Colonic mucosa (tissue), 4 donors: Measurements from ENCODE around the gene NAA10. TPM values are rescaled to one million over a fixed set of nuclear protein-coding genes. Genes with fewer than 3 reads are reported as not detected.

Experiments
- DNase-seq: peaks from one replicate; pipeline ENCODE4 v3.0.0-alpha.2; 2020
- H3K27ac ChIP-seq: fragments of 200-600 bp; one replicate; pipeline ENCODE4 v1.8.0; 2021
- H3K27me3 ChIP-seq: fragments of 200-600 bp; one replicate; pipeline ENCODE4 v1.8.0; 2021
- H3K36me3 ChIP-seq: fragments of 200-600 bp; one replicate; pipeline ENCODE4 v1.8.0; 2021
- H3K4me1 ChIP-seq: fragments of 200-600 bp; one replicate; pipeline ENCODE4 v1.8.0; 2021; ENCODE audit warnings: mild to moderate bottlenecking
- H3K4me3 ChIP-seq: fragments of 200-600 bp; one replicate; pipeline ENCODE4 v1.8.0; 2021
- H3K9ac ChIP-seq, 2 donors: one replicate each; pipeline ENCODE4 v1.7.0; 2013; ENCODE audit warnings: control low read depth in 2 of 2, low read depth in 2 of 2, low read length in 2 of 2
- H3K9me3 ChIP-seq: fragments of 200-600 bp; one replicate; pipeline ENCODE4 v1.8.0; 2021
- intact Hi-C: fragments of 100-400 bp; cut with DNase I; formaldehyde crosslinking; loops from one replicate; pipeline ENCODE4 v1.14.1; 2022
- total RNA-seq, 2 donors: library from RNA; stranded (reverse); fragmentation: NEBNext Ultra II Directional in 1 of 2; extraction: Animal tissue kit (Norgen Biotek cat#: 25700) in 1 of 2; gene quantifications; one replicate each; pipeline ENCODE4 v1.2.1, GENCODE V29; 2021
- TF ChIP-seq, protein P1 (sequence below): fragments of 200-600 bp; IDR thresholded peaks from one replicate; pipeline ENCODE4 v1.8.0; 2022; ENCODE audit warnings: antibody characterized with exemption, mild to moderate bottlenecking
- donor health status: healthy.
- donor health status: DM: no; HTN: no; CAD: no.
- donor health status: DM: no; HTN: no; CAD: no.

NAA10 gene
- total RNA-seq, 2 donors from 2014 or later: 55.9 to 115 TPM

DNA sequence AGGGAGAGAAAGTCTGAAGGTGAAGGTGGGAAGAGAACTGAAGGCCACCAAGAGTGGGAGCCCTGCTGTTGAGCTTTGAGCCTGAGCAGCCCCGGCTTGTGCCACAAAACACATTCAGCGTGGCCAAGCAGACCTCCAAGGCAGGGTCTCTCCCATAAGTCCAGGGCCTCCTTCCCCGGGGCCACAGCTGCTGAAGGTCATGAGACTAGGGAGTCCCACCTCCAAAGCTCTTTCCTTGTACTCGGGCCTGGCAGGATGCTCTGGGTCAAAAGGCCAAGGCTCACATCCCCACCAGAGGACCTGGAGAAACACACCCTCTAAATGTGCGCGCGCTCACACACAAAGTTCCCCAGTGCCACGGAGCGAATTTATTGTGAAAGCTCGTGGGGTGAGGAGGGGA, 5.3 kb downstream of the NAA10 start:
- Histone ChIP-seq H3K36me3 (no peaks in the 10 kb centered on the region), H3K27me3 (no peaks in the 10 kb centered on the region), H3K4me1 (no peaks in the 10 kb centered on the region), H3K27ac (no peak overlapping the region), H3K4me3 (no peak overlapping the region), H3K9ac (no peak overlapping the region), H3K9me3 (no peaks in the 10 kb centered on the region)
- intact Hi-C loops: no loop called here
- no peak for DNase-seq
- TF ChIP-seq, protein P1, sequence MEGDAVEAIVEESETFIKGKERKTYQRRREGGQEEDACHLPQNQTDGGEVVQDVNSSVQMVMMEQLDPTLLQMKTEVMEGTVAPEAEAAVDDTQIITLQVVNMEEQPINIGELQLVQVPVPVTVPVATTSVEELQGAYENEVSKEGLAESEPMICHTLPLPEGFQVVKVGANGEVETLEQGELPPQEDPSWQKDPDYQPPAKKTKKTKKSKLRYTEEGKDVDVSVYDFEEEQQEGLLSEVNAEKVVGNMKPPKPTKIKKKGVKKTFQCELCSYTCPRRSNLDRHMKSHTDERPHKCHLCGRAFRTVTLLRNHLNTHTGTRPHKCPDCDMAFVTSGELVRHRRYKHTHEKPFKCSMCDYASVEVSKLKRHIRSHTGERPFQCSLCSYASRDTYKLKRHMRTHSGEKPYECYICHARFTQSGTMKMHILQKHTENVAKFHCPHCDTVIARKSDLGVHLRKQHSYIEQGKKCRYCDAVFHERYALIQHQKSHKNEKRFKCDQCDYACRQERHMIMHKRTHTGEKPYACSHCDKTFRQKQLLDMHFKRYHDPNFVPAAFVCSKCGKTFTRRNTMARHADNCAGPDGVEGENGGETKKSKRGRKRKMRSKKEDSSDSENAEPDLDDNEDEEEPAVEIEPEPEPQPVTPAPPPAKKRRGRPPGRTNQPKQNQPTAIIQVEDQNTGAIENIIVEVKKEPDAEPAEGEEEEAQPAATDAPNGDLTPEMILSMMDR: no peak

DNA sequence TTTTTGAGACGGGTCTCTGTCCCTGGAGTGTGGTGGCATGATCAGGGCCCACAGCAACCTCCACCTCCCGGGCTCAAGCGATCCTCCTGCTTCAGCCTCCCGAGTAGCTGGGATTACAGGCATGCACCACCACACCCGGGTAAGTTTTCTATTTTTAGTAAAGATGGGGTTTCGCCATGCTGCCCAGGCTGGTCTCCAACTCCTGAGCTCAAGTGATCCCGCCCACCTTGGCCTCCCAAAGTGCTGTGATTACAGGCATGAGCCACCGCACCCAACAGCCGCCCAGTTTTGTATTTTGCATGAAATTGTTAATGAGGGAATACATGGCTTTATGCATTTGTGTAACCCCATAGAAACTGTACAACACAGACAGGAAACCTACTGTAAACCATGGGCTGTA, 6.0 kb downstream of the NAA10 start:
- peak overlapping the region; percentile 42 for H3K4me3 ChIP-seq
- no peak overlapping the region for H3K9ac ChIP-seq
- no peaks in the 10 kb centered on the region for H3K27me3 ChIP-seq
- TF ChIP-seq, protein P1: no peak
- intact Hi-C loops: no loop called here
- H3K4me1 ChIP-seq: no peaks in the 10 kb centered on the region
- DNase-seq: no peak
- H3K27ac ChIP-seq: peak overlapping the region; percentile 34
- no peaks in the 10 kb centered on the region for H3K9me3 ChIP-seq
- no peaks in the 10 kb centered on the region for H3K36me3 ChIP-seq

DNA sequence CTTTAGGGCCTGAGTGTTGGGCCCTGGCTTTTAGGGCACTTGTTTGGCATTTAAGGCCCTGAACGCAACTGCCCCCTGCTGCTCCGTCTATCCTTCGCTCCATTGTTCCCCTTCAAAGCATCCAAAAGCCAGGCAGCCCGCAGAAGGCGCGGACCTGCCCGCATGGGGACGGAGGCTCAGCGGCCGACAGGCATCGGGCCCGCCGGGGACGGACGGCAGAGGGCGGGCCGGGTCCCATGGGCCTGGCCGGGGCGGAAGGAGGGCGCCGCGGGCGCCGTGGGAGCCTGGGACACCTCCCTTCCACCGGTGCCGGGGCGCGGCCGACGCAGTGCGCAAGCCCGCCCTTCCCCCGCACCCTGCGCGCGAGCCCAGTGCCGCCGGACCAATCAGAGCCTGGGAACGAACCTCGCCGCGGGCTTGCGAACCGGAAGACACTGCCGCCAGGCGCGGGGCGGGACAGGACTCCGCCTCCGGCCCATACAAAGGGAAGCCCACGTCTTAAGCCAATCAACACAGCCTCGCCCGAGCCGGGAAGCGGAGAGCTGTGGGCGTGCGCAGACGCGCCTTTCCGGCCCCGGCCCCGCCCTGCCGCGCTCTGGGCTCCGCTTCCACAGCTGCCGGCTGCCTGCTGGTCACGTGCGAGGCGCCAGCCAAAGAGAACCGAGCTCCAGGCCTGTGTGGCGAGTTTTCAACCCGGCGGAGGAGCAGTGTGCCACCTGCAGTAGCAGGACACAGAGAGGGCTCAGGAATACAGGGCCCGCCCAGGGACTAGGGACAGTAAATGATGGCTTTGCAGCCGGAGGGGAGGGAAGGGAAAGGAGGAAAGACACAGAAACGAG, 6.7 kb downstream of the NAA10 start:
- H3K27me3 ChIP-seq: no peaks in the 10 kb centered on the region
- H3K9ac ChIP-seq: peak overlapping the region; percentile 77 to 90
- H3K9me3 ChIP-seq: no peaks in the 10 kb centered on the region
- peak overlapping the region; percentile 42 for H3K4me3 ChIP-seq
- intact Hi-C loops: no loop called here
- TF ChIP-seq, protein P1: no peak
- H3K4me1 ChIP-seq: no peaks in the 10 kb centered on the region
- DNase-seq: peak; percentile 96
- H3K27ac ChIP-seq: peak overlapping the region; percentile 90
- no peaks in the 10 kb centered on the region for H3K36me3 ChIP-seq

DNA sequence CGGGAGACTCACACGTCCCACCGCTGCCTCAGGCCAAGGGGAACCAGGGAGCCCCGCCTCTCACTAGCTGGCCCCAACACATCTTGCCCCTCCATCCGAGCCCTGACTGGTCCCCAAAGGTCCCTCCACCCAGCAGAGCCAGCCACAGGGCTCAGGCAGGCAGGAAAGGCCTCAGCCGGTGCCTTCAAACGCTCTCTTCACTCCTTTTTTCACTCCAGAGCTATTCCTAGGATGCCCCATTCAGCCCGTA, 7.2 kb downstream of the NAA10 start:
- DNase-seq: no peak
- Histone ChIP-seq H3K4me1 (no peaks in the 10 kb centered on the region), H3K9ac (peak overlapping the region; percentile 77 to 90), H3K9me3 (no peaks in the 10 kb centered on the region), H3K4me3 (peak overlapping the region; percentile 42), H3K27ac (peak overlapping the region; percentile 90), H3K36me3 (no peaks in the 10 kb centered on the region), H3K27me3 (no peaks in the 10 kb centered on the region)
- TF ChIP-seq, protein P1: no peak
- intact Hi-C loops: no loop called here

DNA sequence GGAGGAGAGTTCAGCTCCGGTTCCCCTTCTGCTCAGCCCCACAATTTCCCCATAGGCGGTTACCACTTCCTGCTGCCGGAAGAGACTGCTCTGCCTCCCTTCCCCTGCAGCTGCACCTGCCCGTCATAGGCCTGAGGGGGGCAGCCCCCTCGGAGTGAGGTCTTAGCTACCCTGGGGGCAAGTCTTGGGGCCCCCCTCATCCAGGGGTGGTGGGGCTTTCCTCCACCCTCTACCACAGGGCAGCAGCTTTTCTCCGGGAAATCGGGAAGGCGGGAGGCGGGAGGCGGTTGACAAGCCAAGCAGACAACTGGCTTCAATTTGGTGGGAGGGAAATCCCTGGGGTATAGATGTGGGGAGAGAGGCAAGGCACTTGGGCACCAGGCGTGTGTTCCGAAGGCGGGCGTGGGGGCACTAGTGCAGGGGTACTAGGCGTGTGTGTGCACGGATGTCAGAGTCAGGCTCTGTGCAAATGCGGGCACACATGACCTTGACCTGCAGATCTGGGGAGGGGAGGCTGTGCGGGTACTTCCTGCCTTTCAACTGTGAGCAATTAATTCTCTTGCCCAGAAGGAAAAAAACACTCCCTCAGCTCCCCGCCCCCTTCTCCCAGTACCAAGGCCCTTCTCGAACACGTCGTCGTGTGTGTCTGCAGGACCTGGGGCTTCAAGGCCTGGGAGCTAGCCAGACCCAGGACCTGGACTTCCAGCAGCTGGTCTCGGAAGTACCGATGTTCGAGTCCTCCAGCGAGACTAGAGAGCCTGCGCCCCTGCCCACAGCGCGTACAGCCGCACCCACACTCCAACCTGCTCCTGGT, 7.8 kb downstream of the NAA10 start:
- no peaks in the 10 kb centered on the region for H3K4me1 ChIP-seq
- TF ChIP-seq, protein P1: no peak
- H3K27ac ChIP-seq: peak overlapping the region; percentile 90
- H3K9ac ChIP-seq: peak overlapping the region; percentile 77 to 90
- no peaks in the 10 kb centered on the region for H3K27me3 ChIP-seq
- H3K4me3 ChIP-seq: peak overlapping the region; percentile 42
- no peaks in the 10 kb centered on the region for H3K9me3 ChIP-seq
- intact Hi-C loops: no loop called here
- H3K36me3 ChIP-seq: no peaks in the 10 kb centered on the region
- peak; percentile 66 for DNase-seq
